Midbrain (tissue), 1 donor: Measurements from ENCODE around the gene GPR17.

Experiments
- DNase-seq: peaks from one replicate; lab custom pipeline; 2025; lab: John Stamatoyannopoulos, UW

The GPR17 gene

GRCh38 chr2:127654838-127655175, 8.9 kb downstream of the GPR17 start:
- no peak for DNase-seq

GRCh38 chr2:127655209-127656073, 9.5 kb downstream of the GPR17 start:
- DNase-seq = no peak

GRCh38 chr2:127656569-127657231, 10.7 kb downstream of the GPR17 start:
- no peak for DNase-seq

GRCh38 chr2:127657232-127657595, 11.3 kb downstream of the GPR17 start:
- no peak for DNase-seq

GRCh38 chr2:127658146-127658545, 12.2 kb downstream of the GPR17 start:
- DNase-seq = no peak

GRCh38 chr2:127658641-127659407, 12.9 kb downstream of the GPR17 start:
- DNase-seq = no peak

GRCh38 chr2:127659408-127660290, 13.7 kb downstream of the GPR17 start:
- DNase-seq = no peak

GRCh38 chr2:127660291-127660578, 14.3 kb downstream of the GPR17 start:
- no peak for DNase-seq

- DNase-seq = peak; percentile 39
Measured at GRCh38 chr2:127661072-127661649, 15.2 kb downstream of the GPR17 start.

GRCh38 chr2:127661949-127662510, 16.1 kb downstream of the GPR17 start:
- no peak for DNase-seq

GRCh38 chr2:127662937-127663565, 17.1 kb downstream of the GPR17 start:
- DNase-seq = no peak

- DNase-seq = no peak
Measured at GRCh38 chr2:127663566-127664064, 17.7 kb downstream of the GPR17 start.

GRCh38 chr2:127664065-127664894, 18.3 kb downstream of the GPR17 start:
- no peak for DNase-seq

- no peak for DNase-seq
Measured at GRCh38 chr2:127664895-127665225, 18.9 kb downstream of the GPR17 start.

GRCh38 chr2:127665267-127665893, 19.4 kb downstream of the GPR17 start:
- DNase-seq = no peak

GRCh38 chr2:127669056-127669455, 23.1 kb downstream of the GPR17 start:
- DNase-seq = no peak

GRCh38 chr2:127670055-127670956, 24.4 kb downstream of the GPR17 start:
- DNase-seq = no peak

GRCh38 chr2:127670957-127671290, 25.0 kb downstream of the GPR17 start:
- DNase-seq = no peak
